HepG2 (cell line): Measurements from ENCODE around the gene STK25. TPM values are rescaled to one million over a fixed set of nuclear protein-coding genes. Genes with fewer than 3 reads are reported as not detected.

Experiments
- ATAC-seq: fragments of 200-7000 bp; cut with Tn5 transposase; 3 replicates; pipeline ENCODE4 v1.9.1; 2020; ENCODE audit warnings: mild to moderate bottlenecking, moderate library complexity
- BruUV-seq: library from RNA; stranded (reverse); fragments of 400-500 nt; replicated peaks from 2 replicates; lab custom pipeline; 2021; lab: Mats Ljungman, UMichigan
- CTCF ChIA-PET: fragments of 300-600 bp; formaldehyde crosslinking; extraction: SDS; loops from one replicate; lab custom pipeline; 2021; ENCODE audit warnings: low total read pairs, inconsistent platforms, low intra/inter-chr PET ratio; lab: Yijun Ruan, JAX
- POLR2A ChIA-PET: fragments of 350-600 bp; sonication (Branson Sonifier 250); formaldehyde crosslinking; loops from one replicate; lab custom pipeline; 2020; ENCODE audit warnings: antibody characterized with exemption, inconsistent platforms; lab: Yijun Ruan, JAX
- DNase-seq: peaks from one replicate; pipeline ENCODE4 v3.0.0-alpha.2; 2015; ENCODE audit warnings: low spot score
- FAIRE-seq: peaks from 3 replicates; lab custom pipeline; 2011; peaks lifted over from hg19 to GRCh38; lab: Jason Lieb, UNC
- H2AFZ ChIP-seq: one replicate; pipeline ENCODE4 v1.6.1; 2011; ENCODE audit warnings: low read length, inconsistent platforms
- H3K27ac ChIP-seq: fragments of 300-600 bp; 3 replicates; pipeline ENCODE4 v1.8.0; 2011; ENCODE audit warnings: mixed run types, mild to moderate bottlenecking, mixed read lengths, low read length, inconsistent platforms; ENCODE audit not compliant: insufficient read depth; ENCODE audit errors: extremely low read length
- H3K27me3 ChIP-seq, 2 experiments: fragments of 200-600 bp in 1 of 2; 2 replicates in 1 of 2; 3 replicates in 1 of 2; pipeline versions ENCODE4 v1.6.0 to v1.8.0; 2011; ENCODE audit warnings: low read length in 2 of 2, mild to moderate bottlenecking in 2 of 2, moderate library complexity in 2 of 2, inconsistent platforms in 1 of 2; ENCODE audit not compliant: insufficient read depth in 2 of 2, control insufficient read depth in 1 of 2
- H3K36me3 ChIP-seq, 2 experiments: fragments of 200-600 bp in 1 of 2; replicated peaks in 1 of 2; 2 replicates in 1 of 2; 3 replicates in 1 of 2; pipeline versions ENCODE4 v1.5.1 to v1.8.0; 2011; ENCODE audit warnings: low read length in 2 of 2, inconsistent platforms in 1 of 2; ENCODE audit not compliant: insufficient read depth in 2 of 2, control insufficient read depth in 1 of 2
- H3K4me1 ChIP-seq: 2 replicates; pipeline ENCODE4 v1.5.1; 2012; ENCODE audit warnings: low read length, inconsistent platforms; ENCODE audit not compliant: insufficient read depth
- H3K4me2 ChIP-seq: 2 replicates; pipeline ENCODE4 v1.6.0; 2011; ENCODE audit warnings: low read depth, low read length, inconsistent platforms
- H3K4me3 ChIP-seq, 3 experiments: fragments of 200-600 bp in 1 of 3; sonication (generic), shearing (Covaris generic) in 1 of 3; replicated peaks in 1 of 3; 2 replicates each; pipeline ENCODE4 v1.5.1; 2011 to 2016; ENCODE audit warnings: low read length in 3 of 3, inconsistent platforms in 2 of 3, low read depth in 2 of 3, mild to moderate bottlenecking in 2 of 3, control low read depth in 1 of 3, mixed read lengths in 1 of 3; ENCODE audit not compliant: insufficient read depth in 1 of 3
- H3K79me2 ChIP-seq: one replicate; pipeline ENCODE4 v1.6.1; 2011; ENCODE audit warnings: low read length, inconsistent platforms; ENCODE audit not compliant: insufficient read depth
- H3K9ac ChIP-seq: 2 replicates; pipeline ENCODE4 v1.6.0; 2011; ENCODE audit warnings: mild to moderate bottlenecking, low read depth, low read length, inconsistent platforms; ENCODE audit not compliant: insufficient read depth
- H3K9me3 ChIP-seq: 2 replicates; pipeline ENCODE4 v1.5.1; 2012; ENCODE audit warnings: mild to moderate bottlenecking, low read length
- H4K20me1 ChIP-seq: 2 replicates; pipeline ENCODE4 v1.6.0; 2011; ENCODE audit warnings: inconsistent platforms, mild to moderate bottlenecking, low read length, moderate library complexity; ENCODE audit not compliant: insufficient read depth
- FIP1L1 ChIP-seq: fragments of 200-400 bp; formaldehyde crosslinking; IDR thresholded peaks from 2 replicates; pipeline ENCODE4 v1.6.1; 2018; ENCODE audit warnings: low read depth, mild to moderate bottlenecking, low read length, moderate library complexity, borderline replicate concordance; ENCODE audit not compliant: insufficient read depth
- GATAD1 ChIP-seq: IDR thresholded peaks from 2 replicates; pipeline ENCODE4 v1.6.1; 2016; ENCODE audit warnings: missing genetic modification reagents, missing compliant biosample characterization
- HOXA5 ChIP-seq: sonication (generic); formaldehyde crosslinking; IDR thresholded peaks from 2 replicates; pipeline ENCODE4 v1.4.0; 2020; ENCODE audit warnings: missing genetic modification reagents
- NKX3-1 ChIP-seq: sonication (generic); formaldehyde crosslinking; IDR thresholded peaks from 2 replicates; pipeline ENCODE4 v1.5.0; 2020; ENCODE audit warnings: missing genetic modification reagents
- SATB2 ChIP-seq: sonication (generic); formaldehyde crosslinking; IDR thresholded peaks from 2 replicates; pipeline ENCODE4 v1.5.0; 2020; ENCODE audit warnings: missing genetic modification reagents
- SMC3 ChIP-seq: IDR thresholded peaks from 2 replicates; pipeline ENCODE4 v1.6.1; 2011; ENCODE audit warnings: low read length, improper control_type of control experiment
- SNRNP70 ChIP-seq: fragments of 200-400 bp; formaldehyde crosslinking; IDR thresholded peaks from 2 replicates; pipeline ENCODE4 v1.6.1; 2017; ENCODE audit warnings: mild to moderate bottlenecking, low read depth, low read length, moderate library complexity
- SYNCRIP ChIP-seq: fragments of 200-400 bp; formaldehyde crosslinking; IDR thresholded peaks from 2 replicates; pipeline ENCODE4 v1.6.1; 2018; ENCODE audit warnings: mild to moderate bottlenecking, low read depth, low read length; ENCODE audit not compliant: insufficient read depth
- ZFP36 ChIP-seq: fragments of 150-350 bp; IDR thresholded peaks from 2 replicates; pipeline ENCODE4 v1.6.1; 2018; ENCODE audit warnings: borderline replicate concordance, low read length, low read depth; ENCODE audit not compliant: partially characterized antibody
- in situ Hi-C: cut with HindIII; loops from 2 replicates; pipeline ENCODE4 v1.10.0; 2017; ENCODE audit warnings: low pct_unique_long_range_greater_than_20kb; ENCODE audit not compliant: extremely low pct_ligation_motif_present
- intact Hi-C: fragments of 100-400 bp; cut with micrococcal nuclease; formaldehyde crosslinking; loops from one replicate; pipeline ENCODE4 v1.10.0; 2022; ENCODE audit not compliant: unreplicated experiment
- polyA plus RNA-seq, 8 experiments: library from polyadenylated mRNA; depleted of rRNA in 3 of 8; stranded (reverse) in 7 of 8; unstranded in 1 of 8; fragments of >200 nt; fragmentation: Illumina TruSeq in 4 of 8; extraction: Trizol in 4 of 8; gene quantifications; 2 replicates each; pipeline versions ENCODE4 v1.2.1 to v1.2.3, GENCODE V29; 2011 to 2016; ENCODE audit warnings: low read depth in 4 of 8, missing spikeins in 1 of 8, mixed read lengths in 1 of 8; ENCODE audit not compliant: insufficient read depth in 1 of 8
- total RNA-seq, 5 experiments: library from RNA; depleted of rRNA; stranded (reverse); fragments of >200 nt; fragmentation: Illumina TruSeq; extraction: Trizol; gene quantifications; 2 replicates each; pipeline ENCODE4 v1.2.3, GENCODE V29; 2016; ENCODE audit warnings: low read depth in 1 of 5
- TF ChIP-seq, protein P1 (sequence below): IDR thresholded peaks from 2 replicates; pipeline ENCODE4 v1.6.1; 2016; ENCODE audit warnings: low read depth
- TF ChIP-seq, protein P2 (sequence below): sonication (generic); formaldehyde crosslinking; IDR thresholded peaks from 2 replicates; pipeline ENCODE4 v1.5.0; 2020; ENCODE audit warnings: mild to moderate bottlenecking, missing genetic modification reagents, borderline replicate concordance
- TF ChIP-seq, protein P3 (sequence below), 2 experiments: IDR thresholded peaks; 2 replicates each; pipeline ENCODE4 v1.6.1; 2011 to 2012; ENCODE audit warnings: low read length in 2 of 2, borderline replicate concordance in 1 of 2, low read depth in 1 of 2, mild to moderate bottlenecking in 1 of 2, moderate library complexity in 1 of 2

STK25 gene
- total and polyA plus RNA-seq, 2 of the 13 experiments (the other 11 are each of a cell fraction or from before 2014, with no cell fraction given): 177 to 481 TPM

DNA sequence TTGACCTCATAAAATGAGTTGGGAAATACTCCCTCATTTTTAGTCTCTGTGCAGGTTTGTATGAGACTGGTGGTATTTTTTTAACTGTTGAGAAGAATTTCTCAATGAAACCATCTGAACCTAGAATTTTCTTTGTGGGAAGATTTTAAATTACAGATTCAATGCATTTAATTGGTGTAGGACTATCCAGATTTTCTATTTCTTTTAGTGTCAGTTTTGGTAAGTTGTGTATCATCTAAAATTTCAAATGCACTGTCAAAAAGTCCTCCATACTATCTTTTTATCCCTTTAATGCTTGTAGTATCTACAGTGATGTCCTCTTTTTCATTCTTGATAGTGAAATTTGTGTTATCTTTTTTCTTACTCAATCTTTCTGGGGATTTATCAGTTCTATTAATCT, 48.4 kb upstream of the STK25 start:
- DNase-seq (no peak), ATAC-seq (no peak), FAIRE-seq (no peak)
- no peaks in the 10 kb centered on the region for H3K9me3 ChIP-seq
- no TSS peak for BruUV-seq
- CTCF ChIA-PET: no interaction called here
- peaks cover 7% of the 10 kb centered on the region; the same call in 1 of the 2 replicates for H4K20me1 ChIP-seq
- no peaks in the 10 kb centered on the region; a peak in 1 of 5 replicates for H3K27me3 ChIP-seq
- peaks cover 12% of the 10 kb centered on the region for H3K79me2 ChIP-seq
- intact Hi-C loops (no loop called here), in situ Hi-C loops (no loop called here)
- no peak overlapping the region for H3K4me2 ChIP-seq
- no peak overlapping the region for H3K4me3 ChIP-seq
- no peak overlapping the region for H2AFZ ChIP-seq
- H3K27ac ChIP-seq: no peak overlapping the region
- H3K4me1 ChIP-seq: peaks cover 73% of the 10 kb centered on the region
- H3K36me3 ChIP-seq: no peaks in the 10 kb centered on the region; a peak in 1 of 5 replicates
- no peak overlapping the region for H3K9ac ChIP-seq
- POLR2A ChIA-PET: no interaction called here
- TF ChIP-seq HOXA5 (CRISPR knock-in tag) (no peak), SATB2 (CRISPR knock-in tag) (no peak), FIP1L1 (no peak), NKX3-1 (no peak), SYNCRIP (no peak), SNRNP70 (no peak), SMC3 (no peak), ZFP36 (no peak), GATAD1 (CRISPR knock-in tag) (no peak)
- TF ChIP-seq, protein P1, sequence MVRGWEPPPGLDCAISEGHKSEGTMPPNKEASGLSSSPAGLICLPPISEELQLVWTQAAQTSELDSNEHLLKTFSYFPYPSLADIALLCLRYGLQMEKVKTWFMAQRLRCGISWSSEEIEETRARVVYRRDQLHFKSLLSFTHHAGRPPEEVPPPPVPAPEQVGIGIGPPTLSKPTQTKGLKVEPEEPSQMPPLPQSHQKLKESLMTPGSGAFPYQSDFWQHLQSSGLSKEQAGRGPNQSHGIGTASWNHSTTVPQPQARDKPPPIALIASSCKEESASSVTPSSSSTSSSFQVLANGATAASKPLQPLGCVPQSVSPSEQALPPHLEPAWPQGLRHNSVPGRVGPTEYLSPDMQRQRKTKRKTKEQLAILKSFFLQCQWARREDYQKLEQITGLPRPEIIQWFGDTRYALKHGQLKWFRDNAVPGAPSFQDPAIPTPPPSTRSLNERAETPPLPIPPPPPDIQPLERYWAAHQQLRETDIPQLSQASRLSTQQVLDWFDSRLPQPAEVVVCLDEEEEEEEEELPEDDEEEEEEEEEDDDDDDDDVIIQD (CRISPR knock-in tag): no peak
- TF ChIP-seq, protein P2, sequence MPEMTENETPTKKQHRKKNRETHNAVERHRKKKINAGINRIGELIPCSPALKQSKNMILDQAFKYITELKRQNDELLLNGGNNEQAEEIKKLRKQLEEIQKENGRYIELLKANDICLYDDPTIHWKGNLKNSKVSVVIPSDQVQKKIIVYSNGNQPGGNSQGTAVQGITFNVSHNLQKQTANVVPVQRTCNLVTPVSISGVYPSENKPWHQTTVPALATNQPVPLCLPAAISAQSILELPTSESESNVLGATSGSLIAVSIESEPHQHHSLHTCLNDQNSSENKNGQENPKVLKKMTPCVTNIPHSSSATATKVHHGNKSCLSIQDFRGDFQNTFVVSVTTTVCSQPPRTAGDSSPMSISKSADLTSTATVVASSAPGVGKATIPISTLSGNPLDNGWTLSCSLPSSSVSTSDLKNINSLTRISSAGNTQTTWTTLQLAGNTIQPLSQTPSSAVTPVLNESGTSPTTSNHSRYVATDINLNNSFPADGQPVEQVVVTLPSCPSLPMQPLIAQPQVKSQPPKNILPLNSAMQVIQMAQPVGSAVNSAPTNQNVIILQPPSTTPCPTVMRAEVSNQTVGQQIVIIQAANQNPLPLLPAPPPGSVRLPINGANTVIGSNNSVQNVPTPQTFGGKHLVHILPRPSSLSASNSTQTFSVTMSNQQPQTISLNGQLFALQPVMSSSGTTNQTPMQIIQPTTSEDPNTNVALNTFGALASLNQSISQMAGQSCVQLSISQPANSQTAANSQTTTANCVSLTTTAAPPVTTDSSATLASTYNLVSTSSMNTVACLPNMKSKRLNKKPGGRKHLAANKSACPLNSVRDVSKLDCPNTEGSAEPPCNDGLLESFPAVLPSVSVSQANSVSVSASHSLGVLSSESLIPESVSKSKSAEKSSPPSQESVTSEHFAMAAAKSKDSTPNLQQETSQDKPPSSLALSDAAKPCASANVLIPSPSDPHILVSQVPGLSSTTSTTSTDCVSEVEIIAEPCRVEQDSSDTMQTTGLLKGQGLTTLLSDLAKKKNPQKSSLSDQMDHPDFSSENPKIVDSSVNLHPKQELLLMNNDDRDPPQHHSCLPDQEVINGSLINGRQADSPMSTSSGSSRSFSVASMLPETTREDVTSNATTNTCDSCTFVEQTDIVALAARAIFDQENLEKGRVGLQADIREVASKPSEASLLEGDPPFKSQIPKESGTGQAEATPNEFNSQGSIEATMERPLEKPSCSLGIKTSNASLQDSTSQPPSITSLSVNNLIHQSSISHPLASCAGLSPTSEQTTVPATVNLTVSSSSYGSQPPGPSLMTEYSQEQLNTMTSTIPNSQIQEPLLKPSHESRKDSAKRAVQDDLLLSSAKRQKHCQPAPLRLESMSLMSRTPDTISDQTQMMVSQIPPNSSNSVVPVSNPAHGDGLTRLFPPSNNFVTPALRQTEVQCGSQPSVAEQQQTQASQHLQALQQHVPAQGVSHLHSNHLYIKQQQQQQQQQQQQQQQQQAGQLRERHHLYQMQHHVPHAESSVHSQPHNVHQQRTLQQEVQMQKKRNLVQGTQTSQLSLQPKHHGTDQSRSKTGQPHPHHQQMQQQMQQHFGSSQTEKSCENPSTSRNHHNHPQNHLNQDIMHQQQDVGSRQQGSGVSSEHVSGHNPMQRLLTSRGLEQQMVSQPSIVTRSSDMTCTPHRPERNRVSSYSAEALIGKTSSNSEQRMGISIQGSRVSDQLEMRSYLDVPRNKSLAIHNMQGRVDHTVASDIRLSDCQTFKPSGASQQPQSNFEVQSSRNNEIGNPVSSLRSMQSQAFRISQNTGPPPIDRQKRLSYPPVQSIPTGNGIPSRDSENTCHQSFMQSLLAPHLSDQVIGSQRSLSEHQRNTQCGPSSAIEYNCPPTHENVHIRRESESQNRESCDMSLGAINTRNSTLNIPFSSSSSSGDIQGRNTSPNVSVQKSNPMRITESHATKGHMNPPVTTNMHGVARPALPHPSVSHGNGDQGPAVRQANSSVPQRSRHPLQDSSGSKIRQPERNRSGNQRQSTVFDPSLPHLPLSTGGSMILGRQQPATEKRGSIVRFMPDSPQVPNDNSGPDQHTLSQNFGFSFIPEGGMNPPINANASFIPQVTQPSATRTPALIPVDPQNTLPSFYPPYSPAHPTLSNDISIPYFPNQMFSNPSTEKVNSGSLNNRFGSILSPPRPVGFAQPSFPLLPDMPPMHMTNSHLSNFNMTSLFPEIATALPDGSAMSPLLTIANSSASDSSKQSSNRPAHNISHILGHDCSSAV (CRISPR knock-in tag): no peak
- TF ChIP-seq, protein P3, sequence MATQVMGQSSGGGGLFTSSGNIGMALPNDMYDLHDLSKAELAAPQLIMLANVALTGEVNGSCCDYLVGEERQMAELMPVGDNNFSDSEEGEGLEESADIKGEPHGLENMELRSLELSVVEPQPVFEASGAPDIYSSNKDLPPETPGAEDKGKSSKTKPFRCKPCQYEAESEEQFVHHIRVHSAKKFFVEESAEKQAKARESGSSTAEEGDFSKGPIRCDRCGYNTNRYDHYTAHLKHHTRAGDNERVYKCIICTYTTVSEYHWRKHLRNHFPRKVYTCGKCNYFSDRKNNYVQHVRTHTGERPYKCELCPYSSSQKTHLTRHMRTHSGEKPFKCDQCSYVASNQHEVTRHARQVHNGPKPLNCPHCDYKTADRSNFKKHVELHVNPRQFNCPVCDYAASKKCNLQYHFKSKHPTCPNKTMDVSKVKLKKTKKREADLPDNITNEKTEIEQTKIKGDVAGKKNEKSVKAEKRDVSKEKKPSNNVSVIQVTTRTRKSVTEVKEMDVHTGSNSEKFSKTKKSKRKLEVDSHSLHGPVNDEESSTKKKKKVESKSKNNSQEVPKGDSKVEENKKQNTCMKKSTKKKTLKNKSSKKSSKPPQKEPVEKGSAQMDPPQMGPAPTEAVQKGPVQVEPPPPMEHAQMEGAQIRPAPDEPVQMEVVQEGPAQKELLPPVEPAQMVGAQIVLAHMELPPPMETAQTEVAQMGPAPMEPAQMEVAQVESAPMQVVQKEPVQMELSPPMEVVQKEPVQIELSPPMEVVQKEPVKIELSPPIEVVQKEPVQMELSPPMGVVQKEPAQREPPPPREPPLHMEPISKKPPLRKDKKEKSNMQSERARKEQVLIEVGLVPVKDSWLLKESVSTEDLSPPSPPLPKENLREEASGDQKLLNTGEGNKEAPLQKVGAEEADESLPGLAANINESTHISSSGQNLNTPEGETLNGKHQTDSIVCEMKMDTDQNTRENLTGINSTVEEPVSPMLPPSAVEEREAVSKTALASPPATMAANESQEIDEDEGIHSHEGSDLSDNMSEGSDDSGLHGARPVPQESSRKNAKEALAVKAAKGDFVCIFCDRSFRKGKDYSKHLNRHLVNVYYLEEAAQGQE (IDR thresholded peaks at IDR 0.05; ENCODE audit: borderline replicate concordance in 1 of 2, low read depth in 1 of 2, low read length in 2 of 2): no peak
